ENCODE measurements around the gene MLN.
A peak's percentile ranks its signal among the peaks of the same experiment; 100 is the strongest.

MLN gene

GRCh38 chr6:33788694-33789549 lies 14.9 kb downstream of the MLN start, which contains the start of gene LEMD2:
Gene LEMD2, minus strand, starts transcription at chr6:33789130. Its CDS starts 14 bp downstream, at chr6:33789116.
- H3K4me3 ChIP-seq (ENCODE audit: low read length): peak within 1 kb of the TSS; percentile 63
- TF ChIP-seq CTCF (conservative IDR thresholded peaks at IDR 0.05; ENCODE audit: low read depth, low read length): no peak
- peak; percentile 65 for DNase-seq (ENCODE audit: low read depth)

DNA sequence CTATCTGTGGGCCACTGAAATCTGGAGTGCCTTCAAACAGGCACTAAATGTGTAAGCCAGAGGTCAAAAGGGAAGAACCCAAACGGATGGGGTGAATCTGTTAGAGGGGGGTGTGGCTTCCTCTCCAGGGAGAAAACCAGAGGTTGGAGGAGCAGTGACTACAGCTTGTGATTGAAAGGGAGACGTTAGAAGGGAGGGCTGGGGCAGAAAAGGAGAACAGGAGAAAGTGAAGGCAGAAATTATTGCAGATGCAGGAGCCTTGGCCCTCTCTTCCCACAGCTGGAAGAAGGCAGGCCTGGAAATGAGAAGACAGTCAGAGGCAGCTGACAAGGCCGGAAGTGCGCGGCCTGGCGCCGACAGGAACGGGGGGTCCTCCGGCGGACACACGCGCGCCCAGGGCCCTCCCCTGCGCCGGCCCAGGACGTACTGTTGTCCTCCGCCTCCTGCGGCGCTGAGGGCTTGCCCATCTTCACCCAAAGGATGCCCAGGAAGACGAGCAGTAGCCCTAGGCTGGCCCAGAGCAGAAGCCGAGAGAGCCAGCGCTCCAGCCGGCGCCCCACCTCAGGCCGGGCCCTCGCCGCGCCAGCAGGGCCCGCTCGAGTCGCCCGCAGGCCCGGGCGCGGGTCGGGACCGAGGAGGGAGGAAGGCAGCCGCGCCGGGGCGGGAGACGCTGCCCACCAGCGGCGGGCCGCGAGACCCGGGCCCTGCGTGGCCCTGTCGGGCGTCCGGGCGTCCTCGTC lies 15.7 kb downstream of the MLN start:
- TF ChIP-seq CTCF (conservative IDR thresholded peaks at IDR 0.05; ENCODE audit: low read depth, low read length): no peak
- DNase-seq (ENCODE audit: low read depth): no peak

GRCh38 chr6:33787346-33787953 lies 16.4 kb downstream of the MLN start:
- H3K4me3 ChIP-seq (ENCODE audit: low read length): peak overlapping the region; percentile 63
- TF ChIP-seq CTCF (conservative IDR thresholded peaks at IDR 0.05; ENCODE audit: low read depth, low read length): no peak
- no peak for DNase-seq (ENCODE audit: low read depth)

More for the DNA sequence above, 15.7 kb downstream of the MLN start:
- H3K4me3 ChIP-seq (ENCODE audit: low read length): peak overlapping the region; percentile 63

- no peak overlapping the region for H3K4me3 ChIP-seq (ENCODE audit: low read length)
- no peak for TF ChIP-seq CTCF (conservative IDR thresholded peaks at IDR 0.05; ENCODE audit: low read depth, low read length)
- DNase-seq (ENCODE audit: low read depth): no peak
These were observed 17.1 kb downstream of the MLN start for GRCh38 chr6:33786736-33787135.

GRCh38 chr6:33785778-33786177 lies 18.0 kb downstream of the MLN start:
- no peak overlapping the region for H3K4me3 ChIP-seq (ENCODE audit: low read length)
- TF ChIP-seq CTCF (conservative IDR thresholded peaks at IDR 0.05; ENCODE audit: low read depth, low read length): no peak
- no peak for DNase-seq (ENCODE audit: low read depth)

- no peak for TF ChIP-seq CTCF (conservative IDR thresholded peaks at IDR 0.05; ENCODE audit: low read depth, low read length)
- no peak overlapping the region for H3K4me3 ChIP-seq (ENCODE audit: low read length)
- DNase-seq (ENCODE audit: low read depth): no peak
These were observed 19.0 kb downstream of the MLN start for GRCh38 chr6:33784787-33785186.

Measured in retinal pigment epithelial cell (primary cell).